ENCODE measurements around the gene ZFYVE27.
"Not testable (repeated sequence)": the region's sequence is repeated elsewhere in the genome, so short reads cannot be mapped to it uniquely, and the experiment has no call there.

ZFYVE27 gene

GRCh38 chr10:97736902-97737769 lies at the start of gene ZFYVE27:
ZFYVE27 (plus strand) TSS chr10:97737128; CDS start chr10:97738478, 1,350 bp downstream.
- peak; percentile 69 for FAIRE-seq

GRCh38 chr10:97687785-97688781 lies 48.8 kb upstream of the ZFYVE27 start:
- no peak for FAIRE-seq

- FAIRE-seq, result no peak
These were observed 47.3 kb upstream of the ZFYVE27 start for GRCh38 chr10:97689559-97690020.

GRCh38 chr10:97690133-97690532 lies 46.8 kb upstream of the ZFYVE27 start:
- FAIRE-seq, result no peak

- FAIRE-seq, result not testable (repeated sequence)
These were observed 38.8 kb upstream of the ZFYVE27 start for GRCh38 chr10:97698072-97698655.

GRCh38 chr10:97701438-97702069 lies 35.4 kb upstream of the ZFYVE27 start:
- peak; percentile 91 for FAIRE-seq

- no peak for FAIRE-seq
These were observed 33.4 kb upstream of the ZFYVE27 start for GRCh38 chr10:97703398-97704067.

GRCh38 chr10:97704341-97704740 lies 32.6 kb upstream of the ZFYVE27 start:
- no peak for FAIRE-seq

GRCh38 chr10:97705006-97705670 lies 31.8 kb upstream of the ZFYVE27 start:
- FAIRE-seq, result no peak

GRCh38 chr10:97707134-97707861 lies 29.6 kb upstream of the ZFYVE27 start:
- no peak for FAIRE-seq

- FAIRE-seq, result no peak
These were observed 28.8 kb upstream of the ZFYVE27 start for GRCh38 chr10:97708167-97708566.

- FAIRE-seq, result peak; percentile 59
These were observed 27.7 kb upstream of the ZFYVE27 start for GRCh38 chr10:97708976-97709946.

- FAIRE-seq, result no peak
These were observed 25.0 kb upstream of the ZFYVE27 start for GRCh38 chr10:97711640-97712572.

- no peak for FAIRE-seq
These were observed 23.5 kb upstream of the ZFYVE27 start, which contains the start of gene MARVELD1 for GRCh38 chr10:97713339-97713825. MARVELD1 (plus strand) TSS chr10:97713730; CDS start chr10:97713877, 147 bp downstream.

- FAIRE-seq, result no peak
These were observed 23.0 kb upstream of the ZFYVE27 start for GRCh38 chr10:97713826-97714400.

- peak; percentile 90 for FAIRE-seq
These were observed 22.3 kb upstream of the ZFYVE27 start for GRCh38 chr10:97714401-97715258.

All from G401.6 (cell line).